Testis (tissue), 2 donors: ENCODE measurements around the gene H1-8.

Source experiments
- CTCF ChIP-seq, 3 experiments: fragments of 450-650 bp in 2 of 3; fragments of 200-600 bp in 1 of 3; sonication (generic) in 1 of 3; IDR thresholded peaks; one replicate each; pipeline ENCODE4 v1.5.1; 2016 to 2019; ENCODE audit warnings: antibody characterized with exemption in 3 of 3, mild to moderate bottlenecking in 2 of 3, moderate library complexity in 1 of 3
- POLR2A ChIP-seq: fragments of 450-650 bp; IDR thresholded peaks from one replicate; pipeline ENCODE4 v1.6.1; 2017; ENCODE audit warnings: antibody characterized with exemption, mild to moderate bottlenecking, moderate library complexity

GRCh38 chr3:129542747-129543146 lies 228 bp upstream of the H1-8 start:
- no peak for TF ChIP-seq CTCF (IDR thresholded peaks at IDR 0.05)
- no peak for TF ChIP-seq POLR2A
